GM19238 (cell line): ENCODE data around the gene NYNRIN.

ENCODE experiments used
- DNase-seq: peaks from one replicate; pipeline ENCODE4 v3.0.0; 2011; ENCODE audit warnings: low spot score; ENCODE audit not compliant: insufficient read length

Gene NYNRIN

DNA sequence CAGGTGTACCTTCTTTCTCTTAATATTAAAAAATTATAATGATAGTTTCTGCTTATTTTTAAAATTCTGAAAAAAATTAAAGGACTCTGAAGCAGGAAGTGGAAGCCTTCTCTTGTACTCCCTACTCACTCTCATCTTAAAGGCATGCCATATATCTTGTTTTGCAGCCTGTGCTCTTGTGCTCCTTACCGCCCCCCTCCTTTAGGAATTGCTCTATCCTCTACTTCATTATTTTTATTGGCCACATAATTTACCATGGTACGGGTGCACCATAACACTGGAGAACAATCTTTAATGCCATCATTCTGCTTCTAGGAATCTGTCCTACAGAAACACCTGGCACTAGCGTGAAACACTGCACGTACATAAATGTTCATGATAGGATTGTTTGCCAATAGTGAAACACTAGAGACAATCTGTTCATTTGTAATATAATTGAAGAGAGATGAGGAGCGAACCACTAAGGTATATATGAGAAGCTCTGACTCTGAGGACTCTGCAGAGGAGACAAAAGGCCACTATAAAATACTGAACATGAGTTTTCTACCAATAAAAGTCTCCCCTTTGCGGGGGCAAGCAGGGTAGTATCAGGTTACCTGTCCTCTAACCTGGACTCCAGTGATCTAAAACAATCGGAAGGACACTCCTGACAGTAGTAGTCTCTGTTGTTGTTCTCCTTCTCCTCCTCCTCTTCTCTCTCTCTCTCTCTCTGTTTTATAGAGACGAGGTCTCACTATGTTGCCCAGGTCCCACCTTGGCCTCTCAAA, 6.3 kb upstream of the NYNRIN start:
- DNase-seq, result no peak

DNA sequence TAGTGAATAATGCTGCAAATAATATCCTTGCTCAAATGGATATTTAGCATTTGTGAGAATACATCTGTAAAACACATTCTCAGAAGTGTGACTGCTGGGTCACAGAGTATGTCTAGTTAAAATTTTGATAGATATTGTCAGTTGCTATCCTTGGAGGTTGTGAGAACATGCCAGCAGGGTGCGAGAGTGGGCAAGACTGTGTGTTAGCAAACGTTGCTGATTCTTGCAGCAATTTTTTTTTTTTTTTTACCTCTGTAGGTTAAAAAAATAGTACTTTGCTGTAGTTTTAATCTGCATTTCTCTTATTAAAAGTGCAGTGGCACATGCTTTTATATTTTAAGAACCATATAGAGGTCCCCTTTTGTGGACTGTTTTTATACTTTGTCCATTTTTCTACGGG, 4.5 kb upstream of the NYNRIN start:
- no peak for DNase-seq

DNA sequence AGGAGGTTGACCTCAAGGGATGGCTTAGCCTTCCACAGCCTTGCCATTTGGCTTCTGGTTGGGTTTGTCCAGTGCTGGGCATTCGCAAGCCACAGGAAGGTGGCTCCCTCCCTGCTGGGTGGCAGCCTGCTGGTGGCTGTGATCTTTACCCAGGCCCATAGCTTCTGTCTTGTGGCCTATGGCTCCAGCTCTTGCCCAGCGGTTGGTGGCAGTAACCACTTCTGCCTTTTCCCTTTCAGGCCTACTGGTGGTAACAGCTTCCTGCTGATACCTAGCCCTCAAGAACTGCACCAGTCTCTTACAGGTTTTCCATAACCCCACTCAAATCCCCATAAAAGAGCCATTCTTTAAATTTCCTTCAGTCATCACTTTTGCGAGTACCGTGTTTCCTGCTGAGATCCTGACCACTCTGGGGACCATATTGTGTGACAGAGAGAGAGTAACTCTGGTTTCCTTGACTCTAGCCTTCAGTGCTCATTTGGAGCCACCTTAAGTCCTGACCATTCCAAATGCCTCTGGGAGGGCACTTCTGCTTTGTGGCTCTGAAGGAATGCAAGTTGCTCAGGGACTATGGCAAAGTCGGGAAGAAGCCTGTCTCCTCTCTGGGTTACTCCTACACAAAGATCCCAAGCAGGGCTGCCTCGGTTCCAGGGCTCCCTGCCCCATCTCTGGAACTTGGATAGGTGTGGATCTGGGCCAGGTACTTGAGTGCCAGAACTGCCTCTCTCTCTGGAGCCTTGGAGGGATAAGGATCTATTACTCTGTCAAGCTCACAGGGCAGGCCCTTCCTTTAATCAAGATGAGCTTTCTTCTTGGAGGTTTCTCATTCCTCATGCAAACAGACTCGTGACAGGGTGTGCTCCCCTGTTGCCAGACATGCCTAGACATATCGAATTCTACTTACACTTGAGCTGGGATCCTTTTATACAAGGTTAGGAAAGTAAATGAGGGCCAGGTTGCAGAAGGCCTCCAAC, 2.9 kb upstream of the NYNRIN start:
- no peak for DNase-seq

DNA sequence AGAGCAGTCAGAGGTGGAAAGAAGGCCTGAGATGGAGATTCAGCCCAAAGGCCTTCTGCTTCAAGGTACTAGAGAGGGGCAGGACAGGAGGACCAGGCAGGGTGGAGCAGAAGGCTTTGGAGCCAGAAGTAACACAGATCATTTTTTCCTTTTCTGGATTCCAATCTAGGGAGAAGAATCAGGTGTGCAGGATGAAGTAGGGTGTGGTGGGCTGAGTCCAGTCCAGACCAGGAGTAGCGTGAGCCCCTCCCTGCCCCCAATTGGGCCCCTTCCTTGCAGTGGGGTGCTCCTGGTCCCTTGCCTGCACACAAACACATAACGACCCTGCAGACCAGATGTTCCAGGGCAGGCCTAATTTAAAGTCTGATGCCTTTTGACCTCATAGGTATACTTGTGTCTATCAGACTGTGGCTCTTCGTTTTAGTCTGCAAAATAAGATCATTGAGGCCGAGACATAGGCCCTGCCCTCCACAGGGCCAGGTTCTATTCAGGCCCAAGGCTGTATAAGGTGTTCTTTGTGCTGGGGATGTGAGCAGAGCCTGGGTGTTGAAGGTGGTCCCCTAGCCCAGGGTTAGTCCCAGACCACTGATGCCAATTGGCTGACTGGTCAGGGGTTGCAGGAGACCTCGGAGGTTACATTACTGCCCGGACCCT, 1.0 kb upstream of the NYNRIN start:
- no peak for DNase-seq

DNA sequence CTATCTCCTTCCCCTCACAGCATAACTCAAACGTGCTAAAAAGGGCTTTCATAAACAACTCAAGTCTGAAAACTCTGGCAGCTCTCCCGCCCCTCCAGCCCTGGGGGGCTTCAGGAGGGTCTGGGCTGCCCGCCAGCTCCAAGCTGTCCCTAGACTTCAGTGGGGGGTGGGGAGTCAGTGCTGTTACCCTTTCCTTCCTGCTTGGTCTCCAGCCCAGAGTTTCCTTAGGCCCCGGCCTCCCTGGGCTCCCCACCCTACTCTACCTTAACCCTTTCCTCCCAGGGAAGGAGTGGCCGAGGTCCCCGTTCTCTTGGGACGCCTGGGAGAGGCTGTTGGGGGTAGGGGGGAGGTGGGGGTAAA, 530 bp upstream of the NYNRIN start:
- DNase-seq, result no peak

DNA sequence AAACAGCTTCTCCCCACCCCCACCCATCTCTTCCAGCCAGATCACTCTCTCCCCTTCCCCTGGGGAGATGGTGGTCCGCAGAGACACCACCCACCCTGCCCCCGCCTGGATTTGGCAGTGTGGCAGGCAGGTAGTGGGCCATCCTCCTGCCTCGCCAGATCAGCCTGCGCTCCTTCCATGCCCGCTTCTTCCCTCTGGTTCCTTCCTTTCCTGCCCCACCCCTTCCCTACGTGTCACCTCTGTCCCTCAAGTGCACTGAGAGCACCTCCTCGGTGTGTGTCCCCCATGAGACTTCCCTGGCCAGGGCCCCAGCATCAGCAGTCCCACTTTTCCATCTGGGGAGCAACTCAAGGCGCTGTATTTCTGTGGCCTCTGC, 632 bp downstream of the NYNRIN start:
- no peak for DNase-seq

DNA sequence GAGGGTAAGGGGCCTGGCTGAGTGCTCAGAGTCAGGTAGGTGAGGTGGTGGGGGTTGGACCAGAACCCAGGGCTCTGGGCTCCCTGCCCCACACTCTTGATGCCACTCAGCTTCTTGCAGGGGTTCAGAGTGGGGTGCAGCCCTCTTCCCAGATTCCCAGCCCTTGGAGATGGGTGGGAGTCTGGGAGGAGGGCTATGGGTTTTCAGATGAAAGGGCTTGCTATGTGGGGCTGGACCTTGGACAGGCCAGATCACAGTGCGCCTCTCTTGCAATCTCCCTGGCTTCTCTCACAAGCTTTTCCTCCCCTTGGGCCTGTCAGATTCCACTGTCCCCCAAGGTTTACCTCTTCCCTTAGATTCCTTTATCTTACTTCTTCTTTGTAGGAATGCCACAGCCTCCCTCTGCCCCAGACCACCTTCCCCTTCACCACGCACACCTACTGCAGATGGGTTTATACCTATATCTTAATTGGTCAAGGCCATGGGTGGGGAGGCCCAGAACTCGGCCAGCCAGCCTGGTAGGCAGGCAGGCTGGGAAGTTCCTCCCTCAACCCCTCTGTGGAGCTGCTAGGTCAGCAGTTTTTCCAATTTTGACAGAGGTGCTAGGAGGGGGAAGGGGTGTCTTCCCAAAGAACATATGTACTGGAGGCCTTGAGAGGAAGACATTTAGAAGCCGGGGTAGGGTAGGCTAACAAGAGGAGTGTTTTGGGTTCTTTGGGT, 1.4 kb downstream of the NYNRIN start:
- no peak for DNase-seq

DNA sequence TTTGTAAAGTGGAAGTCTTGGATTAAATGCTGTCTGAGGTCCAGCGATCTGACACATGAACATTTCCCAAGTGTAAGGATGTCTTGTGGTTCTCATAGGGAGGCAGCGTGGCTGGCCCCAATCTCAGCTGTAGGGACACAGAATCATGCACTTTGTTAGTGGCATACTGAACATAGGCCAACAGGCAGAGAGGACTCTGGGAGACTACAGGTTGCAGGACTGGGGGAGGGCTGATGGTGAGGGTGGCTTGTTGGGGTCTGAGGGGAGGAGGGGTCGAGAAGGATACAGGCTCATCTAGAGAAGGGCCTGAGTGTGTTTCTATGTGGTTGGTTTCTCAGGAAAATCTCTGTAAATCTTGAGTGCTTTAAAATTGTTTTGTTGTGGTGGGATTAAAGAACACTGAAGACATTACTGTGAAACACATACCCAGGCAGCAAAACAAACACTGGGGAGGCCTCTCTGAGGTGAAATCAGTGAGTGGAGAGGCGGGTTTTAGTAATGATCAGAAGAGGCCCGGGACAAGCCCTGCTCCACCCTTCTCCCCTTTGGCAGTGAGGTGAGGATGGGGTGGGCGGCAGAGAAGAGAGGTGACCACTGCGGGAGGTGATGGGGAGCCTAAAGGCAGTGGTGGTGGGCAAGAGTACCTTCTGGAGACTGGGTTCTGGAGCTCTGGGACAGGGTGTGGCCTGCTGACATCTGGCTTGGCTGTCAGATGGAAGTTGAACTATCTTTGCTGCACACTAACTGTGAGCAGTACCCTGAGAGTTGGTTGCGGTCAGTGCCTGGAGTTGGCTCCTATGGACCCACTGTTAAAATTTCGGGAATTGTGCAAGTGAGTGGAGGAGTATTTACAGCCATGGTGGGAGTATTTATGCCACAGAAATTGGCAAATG, 3.3 kb downstream of the NYNRIN start:
- DNase-seq, result no peak

DNA sequence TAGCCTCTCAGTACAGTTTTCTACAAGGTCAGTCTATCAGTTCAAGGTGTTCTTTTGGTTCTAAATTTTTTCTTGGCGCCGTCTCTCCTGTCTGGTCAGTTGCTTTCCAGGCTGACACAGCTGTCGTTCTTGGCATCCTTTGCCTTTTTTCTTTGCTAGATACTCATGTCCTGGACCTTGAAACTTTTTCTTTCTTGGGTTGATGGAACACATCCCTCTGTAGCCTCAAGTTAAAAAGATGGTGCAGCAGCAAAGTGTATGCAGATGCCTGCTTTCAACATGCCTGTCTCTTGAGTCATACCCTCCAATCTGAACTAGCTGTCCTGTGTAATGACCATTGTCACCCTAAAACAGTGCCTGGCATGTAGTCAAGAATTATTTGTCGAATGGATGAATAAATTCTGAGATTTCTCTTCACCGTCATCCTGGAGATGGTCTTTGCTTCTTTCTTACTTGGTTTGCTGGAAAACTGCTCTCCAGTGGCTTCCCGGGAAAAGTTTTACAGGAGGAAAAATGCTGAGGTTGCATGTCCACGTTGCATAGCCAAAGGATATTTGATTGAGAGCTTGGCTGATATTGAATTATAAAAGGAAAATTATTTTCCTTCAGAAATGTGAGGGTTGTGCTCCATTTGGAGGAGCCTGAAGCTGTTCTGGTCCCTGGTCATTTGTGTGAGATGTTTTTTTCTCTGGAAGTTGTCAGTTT, 4.6 kb downstream of the NYNRIN start:
- no peak for DNase-seq

DNA sequence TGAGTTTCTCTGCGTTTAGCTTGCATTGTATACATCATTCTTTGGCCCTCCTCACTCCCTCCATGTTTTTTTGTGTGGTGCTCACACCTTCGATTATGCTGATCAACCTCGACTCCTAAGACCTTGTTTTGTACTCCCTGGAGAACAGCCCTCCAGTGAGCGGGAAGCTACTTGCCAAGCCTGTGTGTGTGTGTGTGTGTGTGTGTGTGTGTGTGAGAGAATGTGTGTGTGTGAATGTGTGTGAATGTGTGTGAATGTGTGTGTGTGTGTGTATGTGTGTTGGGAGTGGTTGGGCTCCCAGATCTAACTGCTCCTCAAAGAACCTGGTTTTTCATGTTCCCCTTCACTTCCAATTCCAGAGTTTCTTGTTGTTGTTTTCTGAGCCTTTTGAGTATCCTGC, 6.0 kb downstream of the NYNRIN start:
- DNase-seq, result no peak

DNA sequence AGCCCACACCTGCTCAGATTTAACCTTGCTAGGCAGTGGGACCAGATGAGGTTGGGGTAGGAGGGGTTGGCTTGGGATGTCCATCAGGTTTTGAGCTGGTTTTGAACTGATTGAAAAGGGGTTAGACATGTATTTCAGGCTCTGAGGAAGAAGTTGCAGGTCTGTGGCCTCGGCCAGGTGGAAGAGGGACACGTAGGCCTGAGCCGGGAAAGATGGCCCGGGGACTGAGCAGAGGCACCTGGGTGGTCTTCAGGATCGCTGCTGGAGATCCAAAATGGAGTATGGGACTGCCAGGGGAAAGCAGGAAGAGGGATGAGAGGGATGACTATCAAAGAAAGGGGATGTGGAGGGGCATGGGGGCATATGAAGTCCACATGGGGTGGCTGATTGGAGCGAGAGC, 7.6 kb downstream of the NYNRIN start:
- no peak for DNase-seq

DNA sequence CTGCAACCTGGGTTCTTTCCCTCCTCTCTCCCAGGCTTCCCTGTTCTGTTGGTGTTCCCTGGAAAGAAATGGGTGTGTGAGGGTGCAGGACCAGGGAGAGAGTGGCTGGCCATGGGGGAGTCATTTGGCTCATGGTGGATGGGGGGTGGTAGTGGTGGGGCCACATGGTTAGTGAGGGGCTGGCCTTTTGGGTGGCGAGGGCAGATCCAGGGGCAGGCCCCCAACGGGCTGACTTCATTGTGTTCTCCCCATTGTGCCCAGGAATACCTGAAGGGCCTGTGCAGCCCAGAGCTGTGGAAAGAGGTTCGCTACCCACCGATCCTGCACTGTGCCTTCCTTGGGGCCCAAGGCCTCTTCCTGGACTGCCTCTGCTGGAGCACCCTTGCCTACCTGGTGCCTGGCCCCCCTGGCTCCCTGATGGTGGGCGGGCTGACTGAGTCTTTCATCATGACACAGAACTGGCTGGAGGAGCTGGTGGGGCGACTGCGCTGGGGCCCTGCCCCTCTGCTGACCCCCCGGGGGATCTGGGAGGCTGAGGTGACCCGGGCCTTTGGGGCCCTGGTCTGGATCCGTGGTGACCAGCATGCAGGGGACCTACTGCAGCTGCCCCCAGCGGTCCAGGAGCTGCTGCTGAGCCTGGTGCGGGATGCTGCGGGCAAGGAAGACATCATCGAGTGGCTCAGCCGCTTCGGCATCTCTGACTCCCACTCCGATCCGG, 9.0 kb downstream of the NYNRIN start:
- no peak for DNase-seq

DNA sequence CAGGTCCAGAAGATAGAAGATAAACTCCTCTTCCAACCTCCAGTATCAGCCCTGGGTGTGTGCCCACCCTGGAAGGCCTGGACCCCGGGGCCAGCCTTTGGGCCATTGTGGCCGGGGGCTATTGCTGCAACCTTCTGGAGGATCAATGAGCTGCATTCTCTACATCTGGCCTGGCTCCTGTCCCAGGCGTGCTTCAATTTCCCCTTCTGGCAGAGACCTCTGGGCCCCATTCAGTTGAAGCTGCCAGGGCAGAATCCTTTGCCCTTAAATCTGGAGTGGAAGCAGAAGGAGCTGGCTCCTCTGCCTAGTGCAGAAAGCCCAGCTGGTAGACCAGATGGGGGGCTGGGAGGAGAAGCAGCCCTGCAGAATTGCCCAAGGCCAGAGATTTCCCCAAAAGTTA, 10.0 kb downstream of the NYNRIN start:
- no peak for DNase-seq

DNA sequence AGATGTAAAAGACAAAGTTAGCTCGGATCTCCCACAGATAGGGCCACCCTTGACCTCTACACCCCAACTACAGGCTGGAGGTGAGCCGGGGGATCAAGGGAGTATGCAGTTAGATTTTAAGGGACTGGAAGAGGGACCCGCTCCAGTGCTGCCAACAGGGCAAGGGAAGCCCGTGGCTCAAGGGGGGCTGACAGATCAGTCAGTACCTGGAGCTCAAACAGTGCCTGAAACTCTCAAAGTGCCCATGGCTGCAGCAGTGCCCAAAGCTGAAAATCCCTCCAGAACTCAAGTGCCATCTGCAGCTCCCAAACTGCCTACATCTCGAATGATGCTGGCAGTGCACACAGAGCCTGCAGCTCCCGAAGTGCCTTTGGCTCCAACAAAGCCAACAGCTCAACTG, 10.4 kb downstream of the NYNRIN start:
- DNase-seq, result no peak

DNA sequence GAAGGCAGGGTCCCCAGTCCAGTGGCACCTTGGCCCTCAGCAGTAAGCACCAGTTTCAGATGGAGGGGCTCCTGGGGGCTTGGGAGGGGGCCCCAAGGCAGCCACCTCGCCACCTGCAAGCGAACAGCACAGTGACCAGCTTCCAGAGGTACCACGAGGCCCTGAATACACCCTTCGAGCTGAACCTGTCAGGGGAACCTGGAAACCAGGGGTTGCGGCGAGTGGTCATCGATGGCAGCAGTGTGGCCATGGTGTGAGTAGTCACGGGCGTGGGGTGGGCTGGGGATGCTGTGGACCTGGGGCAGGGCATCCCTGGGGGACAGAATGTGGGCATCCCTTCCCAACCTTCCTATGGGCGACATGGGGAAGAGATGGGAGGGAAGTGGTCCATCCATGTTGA, 11.2 kb downstream of the NYNRIN start:
- no peak for DNase-seq

DNA sequence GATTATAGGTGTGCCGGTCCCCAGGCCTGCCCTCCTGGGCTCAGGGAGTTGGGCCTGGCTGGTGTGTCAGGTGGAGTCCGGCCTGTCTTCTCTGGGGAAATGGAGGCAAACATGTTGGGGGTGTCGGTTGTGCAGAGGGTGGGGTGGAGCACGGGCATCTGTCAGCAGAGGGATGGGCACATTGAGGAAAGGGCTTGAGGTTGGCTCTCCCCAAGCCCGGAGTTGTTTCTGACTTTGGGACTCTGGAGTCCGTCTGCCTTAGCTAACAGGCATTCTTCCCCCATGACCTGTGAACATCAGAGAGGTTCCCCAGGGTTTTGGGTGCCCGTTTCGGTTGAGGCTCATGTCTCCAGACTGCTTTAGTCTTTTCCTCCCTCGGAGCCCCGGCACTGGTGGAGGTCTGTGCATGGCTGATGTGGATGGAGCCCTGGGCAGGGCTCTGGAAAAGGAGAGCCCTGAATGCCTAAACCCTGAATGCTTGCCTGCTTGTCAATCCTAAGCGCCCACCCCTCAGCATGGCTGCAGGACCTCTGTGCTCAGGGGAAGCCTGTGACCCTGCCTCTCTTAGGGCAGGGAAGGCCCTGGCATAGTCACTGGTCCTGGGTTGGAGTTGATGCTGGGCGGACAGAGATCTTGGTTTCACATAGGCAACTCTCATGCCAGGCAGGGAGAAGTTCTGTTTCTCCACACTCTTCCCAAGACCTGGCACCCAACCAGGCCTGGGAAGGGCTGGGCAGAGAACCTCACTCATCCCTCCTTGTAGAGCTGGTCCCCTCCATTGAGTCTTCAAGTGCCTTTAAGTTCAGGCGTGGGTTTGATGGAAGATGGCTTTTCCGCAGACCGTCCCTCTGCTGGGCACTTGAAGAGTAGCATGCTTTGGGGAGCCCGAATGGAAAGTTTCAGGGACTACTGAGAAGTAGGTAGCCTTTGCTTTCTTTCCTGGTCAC, 12.9 kb downstream of the NYNRIN start:
- peak; percentile 45 for DNase-seq

DNA sequence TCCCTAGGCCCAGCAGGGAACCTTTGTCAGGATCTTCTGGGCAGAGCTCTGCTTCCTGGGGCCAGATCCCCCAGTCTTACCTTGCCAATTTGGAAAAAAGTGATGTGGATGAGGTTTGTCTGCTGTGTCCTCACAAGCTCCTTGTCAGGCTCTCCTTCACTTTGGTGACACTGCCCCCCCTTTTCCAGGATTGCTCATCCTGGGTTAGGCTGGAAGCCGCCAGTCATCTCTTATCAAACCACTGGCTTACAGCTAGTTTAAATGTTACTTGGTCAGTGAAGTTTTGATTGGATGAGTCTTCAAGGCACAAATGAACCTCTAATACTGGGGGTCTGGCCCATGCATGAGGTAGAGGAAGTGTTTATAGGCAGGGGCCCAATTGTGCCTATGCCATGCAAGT, 15.3 kb downstream of the NYNRIN start:
- DNase-seq, result no peak

DNA sequence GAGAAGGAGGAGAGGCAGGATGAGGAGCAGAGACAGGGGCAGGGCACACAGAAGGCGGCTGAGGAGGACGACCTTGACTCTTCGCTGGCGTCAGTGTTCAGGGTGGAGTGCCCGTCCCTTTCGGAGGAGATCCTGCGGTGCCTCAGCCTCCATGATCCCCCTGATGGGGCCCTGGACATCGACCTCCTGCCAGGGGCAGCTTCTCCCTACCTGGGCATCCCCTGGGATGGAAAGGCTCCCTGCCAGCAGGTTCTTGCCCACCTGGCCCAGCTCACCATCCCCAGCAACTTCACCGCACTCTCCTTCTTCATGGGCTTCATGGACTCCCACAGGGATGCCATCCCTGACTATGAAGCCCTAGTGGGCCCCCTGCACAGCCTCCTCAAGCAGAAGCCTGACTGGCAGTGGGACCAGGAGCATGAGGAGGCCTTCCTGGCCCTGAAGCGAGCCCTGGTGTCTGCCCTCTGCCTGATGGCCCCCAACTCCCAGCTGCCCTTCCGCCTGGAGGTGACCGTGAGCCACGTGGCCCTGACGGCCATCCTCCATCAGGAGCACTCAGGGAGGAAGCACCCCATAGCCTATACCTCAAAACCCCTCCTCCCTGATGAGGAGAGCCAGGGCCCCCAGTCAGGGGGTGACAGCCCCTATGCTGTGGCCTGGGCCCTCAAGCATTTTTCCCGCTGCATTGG, 16.1 kb downstream of the NYNRIN start:
- no peak for DNase-seq
